Measurements from ENCODE around the gene TNKS1BP1.
"Not testable (repeated sequence)": the region's sequence is repeated elsewhere in the genome, so short reads cannot be mapped to it uniquely, and the experiment has no call there.

TNKS1BP1 gene

GRCh38 chr11:57297221-57297620 is 27.5 kb downstream of the TNKS1BP1 start:
- TF ChIP-seq CTCF (IDR thresholded peaks at IDR 0.05; ENCODE audit: extremely low read depth, insufficient read depth, missing control alignments) = no peak
- DNase-seq (ENCODE audit: low spot score) = no peak
- in situ Hi-C loops (cut with MboI; ENCODE audit: low pct_unique_long_range_greater_than_20kb, low sequenced_read_pairs, unreplicated experiment) = no loop called here

- in situ Hi-C loops (cut with MboI; ENCODE audit: low pct_unique_long_range_greater_than_20kb, low sequenced_read_pairs, unreplicated experiment); DNase-seq (ENCODE audit: low spot score): not testable (repeated sequence)
Measured at GRCh38 chr11:57296205-57296604, 28.5 kb downstream of the TNKS1BP1 start.

GRCh38 chr11:57294225-57295131 is 30.3 kb downstream of the TNKS1BP1 start:
- no peak for TF ChIP-seq CTCF (IDR thresholded peaks at IDR 0.05; ENCODE audit: extremely low read depth, insufficient read depth, missing control alignments)
- in situ Hi-C loops (cut with MboI; ENCODE audit: low pct_unique_long_range_greater_than_20kb, low sequenced_read_pairs, unreplicated experiment) = no loop called here
- DNase-seq (ENCODE audit: low spot score) = no peak

GRCh38 chr11:57290288-57290687 is 34.5 kb downstream of the TNKS1BP1 start:
- TF ChIP-seq CTCF (IDR thresholded peaks at IDR 0.05; ENCODE audit: extremely low read depth, insufficient read depth, missing control alignments) = no peak
- DNase-seq (ENCODE audit: low spot score) = no peak
- in situ Hi-C loops (cut with MboI; ENCODE audit: low pct_unique_long_range_greater_than_20kb, low sequenced_read_pairs, unreplicated experiment) = no loop called here

- in situ Hi-C loops (cut with MboI; ENCODE audit: low pct_unique_long_range_greater_than_20kb, low sequenced_read_pairs, unreplicated experiment) = no loop called here
- no peak for DNase-seq (ENCODE audit: low spot score)
- TF ChIP-seq CTCF (IDR thresholded peaks at IDR 0.05; ENCODE audit: extremely low read depth, insufficient read depth, missing control alignments) = no peak
Measured at GRCh38 chr11:57288771-57289579, 35.8 kb downstream of the TNKS1BP1 start.

GRCh38 chr11:57287884-57288283 is 36.9 kb downstream of the TNKS1BP1 start:
- DNase-seq (ENCODE audit: low spot score) = no peak
- no peak for TF ChIP-seq CTCF (IDR thresholded peaks at IDR 0.05; ENCODE audit: extremely low read depth, insufficient read depth, missing control alignments)
- in situ Hi-C loops (cut with MboI; ENCODE audit: low pct_unique_long_range_greater_than_20kb, low sequenced_read_pairs, unreplicated experiment) = no loop called here

Data from GM13977 (cell line).